ENCODE measurements around the gene SKI. TPM values are rescaled to one million over a fixed set of nuclear protein-coding genes. Genes with fewer than 3 reads are reported as not detected.
A peak's percentile ranks its signal among the peaks of the same experiment; 100 is the strongest.

Gene SKI
- total RNA-seq (2014; rRNA removed; shearing (Covaris generic)) = 12.8 and 13.1 TPM in 2 replicates

- Histone ChIP-seq H3K4me1 (peaks cover 18% of the 10 kb centered on the region), H3K4me3 (peak within 1 kb of the TSS; percentile 93), H3K27ac (peak within 1 kb of the TSS; percentile 62; the same call in 1 of the 2 replicates), H3K36me3 (no peaks in the 10 kb centered on the region), H3K27me3 (peaks cover 13% of the 10 kb centered on the region), H3K9me3 (replicated peaks) (no peaks in the 10 kb centered on the region)
- no peak for DNase-seq
Measured at GRCh38 chr1:2228157-2228594, at the start of gene SKI. TSS of gene SKI (plus strand) at chr1:2228319. CDS start at chr1:2228767, 448 bp downstream.

GRCh38 chr1:2178875-2179274 lies 49.2 kb upstream of the SKI start:
- Histone ChIP-seq H3K4me3 (no peak overlapping the region), H3K4me1 (0 out of 2 replicates have a peak, but pooled peaks cover 2% of the 10 kb centered on the region), H3K27me3 (no peaks in the 10 kb centered on the region), H3K27ac (no peak overlapping the region), H3K9me3 (replicated peaks) (no peaks in the 10 kb centered on the region), H3K36me3 (no peaks in the 10 kb centered on the region)
- DNase-seq = no peak

GRCh38 chr1:2179283-2180013 lies 48.7 kb upstream of the SKI start:
- Histone ChIP-seq H3K27ac (no peak overlapping the region), H3K4me1 (0 out of 2 replicates have a peak, but pooled peaks cover 2% of the 10 kb centered on the region), H3K4me3 (no peak overlapping the region), H3K27me3 (no peaks in the 10 kb centered on the region), H3K36me3 (no peaks in the 10 kb centered on the region), H3K9me3 (replicated peaks) (no peaks in the 10 kb centered on the region)
- peak; percentile 70 to 74 for DNase-seq

- Histone ChIP-seq H3K36me3 (no peaks in the 10 kb centered on the region), H3K27me3 (no peaks in the 10 kb centered on the region), H3K9me3 (replicated peaks) (no peaks in the 10 kb centered on the region), H3K27ac (no peak overlapping the region), H3K4me3 (no peak overlapping the region), H3K4me1 (0 out of 2 replicates have a peak, but pooled peaks cover 2% of the 10 kb centered on the region)
- no peak for DNase-seq
Measured at GRCh38 chr1:2180297-2181245, 47.5 kb upstream of the SKI start.

- DNase-seq = peak in 1 of 2 experiments; percentile 32
- no peaks in the 10 kb centered on the region for H3K9me3 ChIP-seq (replicated peaks)
Measured at GRCh38 chr1:2181271-2181670, 46.8 kb upstream of the SKI start.

GRCh38 chr1:2181752-2182151 lies 46.4 kb upstream of the SKI start:
- no peak overlapping the region for H3K4me3 ChIP-seq
- DNase-seq = no peak
- no peaks in the 10 kb centered on the region for H3K9me3 ChIP-seq (replicated peaks)
- H3K27ac ChIP-seq = no peak overlapping the region
- H3K4me1 ChIP-seq = 0 out of 2 replicates have a peak, but pooled peaks cover 2% of the 10 kb centered on the region
- no peaks in the 10 kb centered on the region for H3K36me3 ChIP-seq
- H3K27me3 ChIP-seq = no peaks in the 10 kb centered on the region

More at GRCh38 chr1:2181271-2181670, 46.8 kb upstream of the SKI start:
- Histone ChIP-seq H3K27ac (no peak overlapping the region), H3K36me3 (no peaks in the 10 kb centered on the region), H3K4me3 (no peak overlapping the region), H3K27me3 (no peaks in the 10 kb centered on the region), H3K4me1 (0 out of 2 replicates have a peak, but pooled peaks cover 2% of the 10 kb centered on the region)

- Histone ChIP-seq H3K4me1 (0 out of 2 replicates have a peak, but pooled peaks cover 2% of the 10 kb centered on the region), H3K27ac (no peak overlapping the region), H3K9me3 (replicated peaks) (no peaks in the 10 kb centered on the region), H3K36me3 (no peaks in the 10 kb centered on the region), H3K27me3 (no peaks in the 10 kb centered on the region), H3K4me3 (no peak overlapping the region)
- no peak for DNase-seq
Measured at GRCh38 chr1:2182376-2182775, 45.7 kb upstream of the SKI start.

- Histone ChIP-seq H3K9me3 (replicated peaks) (no peaks in the 10 kb centered on the region), H3K36me3 (no peaks in the 10 kb centered on the region), H3K27me3 (no peaks in the 10 kb centered on the region), H3K4me1 (0 out of 2 replicates have a peak, but pooled peaks cover 2% of the 10 kb centered on the region), H3K27ac (no peak overlapping the region), H3K4me3 (no peak overlapping the region)
- no peak for DNase-seq
Measured at GRCh38 chr1:2183937-2184334, 44.2 kb upstream of the SKI start.

GRCh38 chr1:2184531-2184930 lies 43.6 kb upstream of the SKI start:
- no peak overlapping the region for H3K4me3 ChIP-seq
- no peaks in the 10 kb centered on the region for H3K9me3 ChIP-seq (replicated peaks)
- H3K4me1 ChIP-seq = 0 out of 2 replicates have a peak, but pooled peaks cover 2% of the 10 kb centered on the region
- H3K27ac ChIP-seq = no peak overlapping the region
- H3K27me3 ChIP-seq = no peaks in the 10 kb centered on the region
- no peaks in the 10 kb centered on the region for H3K36me3 ChIP-seq
- no peak for DNase-seq

GRCh38 chr1:2184934-2185333 lies 43.2 kb upstream of the SKI start:
- no peak overlapping the region for H3K4me3 ChIP-seq
- DNase-seq = no peak
- no peaks in the 10 kb centered on the region for H3K4me1 ChIP-seq
- H3K27ac ChIP-seq = no peak overlapping the region
- no peaks in the 10 kb centered on the region for H3K9me3 ChIP-seq (replicated peaks)
- no peaks in the 10 kb centered on the region for H3K27me3 ChIP-seq
- no peaks in the 10 kb centered on the region for H3K36me3 ChIP-seq

GRCh38 chr1:2185880-2186855 lies 42.0 kb upstream of the SKI start:
- no peaks in the 10 kb centered on the region for H3K36me3 ChIP-seq
- H3K4me3 ChIP-seq = no peak overlapping the region
- no peaks in the 10 kb centered on the region; the same call in 1 of the 2 replicates for H3K4me1 ChIP-seq
- no peak for DNase-seq
- no peaks in the 10 kb centered on the region for H3K9me3 ChIP-seq (replicated peaks)
- no peaks in the 10 kb centered on the region for H3K27me3 ChIP-seq
- H3K27ac ChIP-seq = no peak overlapping the region

GRCh38 chr1:2186901-2187300 lies 41.2 kb upstream of the SKI start:
- H3K9me3 ChIP-seq (replicated peaks) = no peaks in the 10 kb centered on the region
- H3K4me1 ChIP-seq = no peaks in the 10 kb centered on the region; the same call in 1 of the 2 replicates
- DNase-seq = no peak
- H3K27me3 ChIP-seq = no peaks in the 10 kb centered on the region
- no peak overlapping the region for H3K27ac ChIP-seq
- no peak overlapping the region for H3K4me3 ChIP-seq
- no peaks in the 10 kb centered on the region for H3K36me3 ChIP-seq

GRCh38 chr1:2187619-2188018 lies 40.5 kb upstream of the SKI start:
- H3K9me3 ChIP-seq (replicated peaks) = no peaks in the 10 kb centered on the region
- H3K27ac ChIP-seq = no peak overlapping the region
- no peaks in the 10 kb centered on the region; the same call in 1 of the 2 replicates for H3K4me1 ChIP-seq
- DNase-seq = no peak
- no peaks in the 10 kb centered on the region for H3K27me3 ChIP-seq
- no peak overlapping the region for H3K4me3 ChIP-seq
- H3K36me3 ChIP-seq = no peaks in the 10 kb centered on the region

GRCh38 chr1:2188336-2188735 lies 39.8 kb upstream of the SKI start:
- Histone ChIP-seq H3K36me3 (no peaks in the 10 kb centered on the region), H3K9me3 (replicated peaks) (no peaks in the 10 kb centered on the region), H3K4me1 (no peaks in the 10 kb centered on the region; the same call in 1 of the 2 replicates), H3K4me3 (no peak overlapping the region), H3K27me3 (no peaks in the 10 kb centered on the region), H3K27ac (no peak overlapping the region)
- DNase-seq = no peak
